ENCODE results near the gene PIP5K1B. TPM values are rescaled to one million over a fixed set of nuclear protein-coding genes. Genes with fewer than 3 reads are reported as not detected.
A peak's percentile ranks its signal among the peaks of the same experiment; 100 is the strongest.

Gene PIP5K1B
- total RNA-seq, 2 donors from 2014 or later = 0.55 to 0.99 TPM

DNA sequence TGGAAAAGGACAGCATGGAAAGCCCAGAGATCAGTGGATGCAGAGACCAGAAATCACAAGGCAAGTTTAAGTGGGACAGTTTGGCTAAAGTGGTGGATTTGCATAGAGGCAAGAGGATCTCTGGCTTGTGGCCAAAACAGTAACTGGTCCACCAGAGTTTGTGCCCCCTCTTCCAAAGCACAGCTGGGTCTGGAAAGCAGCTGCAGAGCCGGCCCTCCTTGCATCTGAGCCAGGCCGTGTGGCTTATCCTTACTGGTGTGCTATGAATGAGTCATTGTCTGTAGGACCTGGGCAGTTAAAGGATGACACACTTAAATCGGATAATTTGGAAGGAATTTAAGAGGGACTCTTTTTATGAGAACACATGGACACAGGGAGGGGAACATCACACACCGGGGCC lies 146.6 kb downstream of the PIP5K1B start:
- no peak for ATAC-seq
- H3K4me1 Mint-ChIP-seq = no peaks in the 10 kb centered on the region
- peaks cover 29% of the 10 kb centered on the region for H3K27me3 Mint-ChIP-seq

DNA sequence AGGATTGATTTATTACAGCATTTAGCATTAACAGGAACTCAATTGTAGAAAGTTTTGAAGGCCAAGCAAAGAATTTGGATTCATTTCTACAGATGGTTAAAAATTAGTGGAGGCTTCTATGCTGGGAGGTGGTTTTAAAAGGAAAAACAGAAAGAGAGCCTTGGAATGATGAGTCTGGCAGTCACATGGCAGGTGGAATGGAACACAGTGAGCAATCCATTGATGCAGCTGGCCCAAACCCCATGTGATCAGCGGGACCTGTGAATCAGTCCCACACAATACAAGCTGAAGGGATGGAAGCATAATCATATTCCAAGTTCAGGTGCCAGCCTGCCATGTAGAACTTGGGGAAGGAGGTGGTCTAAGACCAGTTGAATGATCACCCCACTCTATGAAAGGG lies 147.9 kb downstream of the PIP5K1B start:
- H3K36me3 Mint-ChIP-seq (ENCODE audit: low read depth) = peaks cover 5% of the 10 kb centered on the region
- no peak overlapping the region for H3K27ac Mint-ChIP-seq
- DNase-seq = no peak
- H3K27me3 Mint-ChIP-seq = peaks cover 31% of the 10 kb centered on the region
- no peaks in the 10 kb centered on the region for H3K4me1 Mint-ChIP-seq
- peak overlapping the region; percentile 5 for H3K4me3 Mint-ChIP-seq
- H3K9me3 ChIP-seq (ENCODE audit: control insufficient read depth, low read length, poor library complexity, severe bottlenecking) = no peaks in the 10 kb centered on the region
- no peak for ATAC-seq

More for the DNA sequence above, 146.6 kb downstream of the PIP5K1B start:
- no peak overlapping the region for H3K27ac Mint-ChIP-seq
- DNase-seq = no peak
- H3K4me3 Mint-ChIP-seq = no peak overlapping the region
- peaks cover 5% of the 10 kb centered on the region for H3K36me3 Mint-ChIP-seq (ENCODE audit: low read depth)
- no peaks in the 10 kb centered on the region for H3K9me3 ChIP-seq (ENCODE audit: control insufficient read depth, low read length, poor library complexity, severe bottlenecking)

DNA sequence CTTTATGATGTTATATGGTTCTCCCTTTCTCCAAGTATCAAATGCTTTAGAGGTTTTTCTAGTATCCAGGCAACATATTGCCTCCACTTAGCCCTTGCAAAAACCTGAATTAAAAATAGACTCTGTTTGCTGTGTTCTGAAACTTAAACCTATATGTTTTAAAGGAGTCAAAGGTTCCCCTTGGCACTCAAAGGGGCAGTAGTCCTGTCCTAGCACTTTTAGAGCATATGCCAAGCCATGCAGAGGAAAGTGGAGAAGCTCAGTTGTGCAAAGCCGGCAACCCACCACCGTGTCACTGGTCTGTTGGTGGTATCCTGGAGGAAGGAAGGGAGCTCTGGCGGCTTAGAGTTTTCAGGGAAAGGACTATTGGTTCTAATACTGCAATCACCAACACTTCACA lies 154.3 kb downstream of the PIP5K1B start:
- peaks cover 2% of the 10 kb centered on the region for H3K4me1 Mint-ChIP-seq
- H3K27me3 Mint-ChIP-seq = peaks cover 35% of the 10 kb centered on the region
- H3K36me3 Mint-ChIP-seq (ENCODE audit: low read depth) = peaks cover 7% of the 10 kb centered on the region
- no peaks in the 10 kb centered on the region for H3K9me3 ChIP-seq (ENCODE audit: control insufficient read depth, low read length, poor library complexity, severe bottlenecking)
- H3K27ac Mint-ChIP-seq = no peak overlapping the region
- no peak for ATAC-seq
- DNase-seq = no peak
- H3K4me3 Mint-ChIP-seq = no peak overlapping the region

DNA sequence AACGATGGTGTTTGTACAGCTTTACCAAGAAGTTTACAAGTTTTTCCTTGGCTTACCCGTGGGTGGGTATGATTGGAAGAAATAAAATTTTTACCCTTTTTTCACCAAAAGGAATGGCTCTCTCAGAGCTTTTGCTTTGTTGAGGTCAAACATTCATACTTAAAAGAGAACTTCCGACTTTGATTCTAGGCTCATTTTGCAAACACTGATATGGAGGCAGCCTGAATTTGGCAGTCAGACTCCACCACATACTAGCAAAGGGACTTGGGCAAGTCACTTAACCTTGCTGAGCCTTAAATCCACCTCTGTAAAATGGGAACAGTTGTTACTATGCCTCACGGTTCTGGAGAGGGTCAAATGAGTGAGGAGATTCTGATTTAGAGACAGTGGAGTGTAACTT lies 155.4 kb downstream of the PIP5K1B start:
- no peak for ATAC-seq
- H3K9me3 ChIP-seq (ENCODE audit: control insufficient read depth, low read length, poor library complexity, severe bottlenecking) = no peaks in the 10 kb centered on the region
- H3K27ac Mint-ChIP-seq = no peak overlapping the region
- H3K36me3 Mint-ChIP-seq (ENCODE audit: low read depth) = peaks cover 4% of the 10 kb centered on the region
- DNase-seq = no peak
- peaks cover 2% of the 10 kb centered on the region for H3K4me1 Mint-ChIP-seq
- peaks cover 30% of the 10 kb centered on the region for H3K27me3 Mint-ChIP-seq
- H3K4me3 Mint-ChIP-seq = no peak overlapping the region

DNA sequence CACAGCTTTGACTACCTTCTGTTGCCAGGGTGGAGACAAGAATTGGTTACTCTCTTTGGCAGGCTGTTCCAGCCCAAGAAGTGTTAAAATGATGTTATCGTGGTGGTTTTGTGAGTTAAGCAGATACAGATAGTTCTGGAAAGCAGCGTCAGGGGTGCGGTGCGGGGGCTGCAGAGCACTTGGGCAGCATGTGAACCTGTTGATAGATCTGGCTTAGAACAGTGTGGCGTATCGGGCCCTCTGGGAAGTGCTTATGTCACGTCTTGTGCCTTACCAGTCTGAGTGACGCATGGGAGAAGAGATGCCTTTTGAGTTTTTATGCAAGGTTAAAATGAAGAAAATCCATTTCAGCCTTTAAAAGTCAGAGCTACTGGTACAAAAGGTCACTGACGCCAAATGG lies 156.4 kb downstream of the PIP5K1B start:
- Mint-ChIP-seq H3K36me3 (ENCODE audit: low read depth) (peaks cover 2% of the 10 kb centered on the region), H3K27ac (no peak overlapping the region), H3K4me3 (no peak overlapping the region), H3K27me3 (peaks cover 21% of the 10 kb centered on the region), H3K4me1 (peaks cover 2% of the 10 kb centered on the region)
- DNase-seq = no peak
- H3K9me3 ChIP-seq (ENCODE audit: control insufficient read depth, low read length, poor library complexity, severe bottlenecking) = no peaks in the 10 kb centered on the region
- no peak for ATAC-seq

DNA sequence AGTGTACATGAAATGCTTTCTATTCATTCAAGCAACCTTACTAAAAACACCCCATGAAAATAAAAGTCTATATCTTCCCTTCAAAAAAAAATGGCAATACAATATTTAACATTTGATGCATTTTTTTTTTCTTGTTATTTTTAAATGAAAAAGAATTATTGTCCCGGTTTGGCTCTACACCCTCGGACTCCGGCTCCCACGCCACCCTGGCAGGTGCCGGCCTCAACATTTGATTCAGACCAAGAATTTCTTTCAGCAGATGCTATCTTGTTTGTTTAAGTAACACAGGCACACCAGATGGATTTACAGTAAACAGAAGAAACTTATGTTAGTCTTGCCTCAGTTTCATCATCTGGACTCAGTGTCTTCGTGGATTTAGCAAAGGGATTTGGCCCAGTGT lies 162.0 kb downstream of the PIP5K1B start:
- Mint-ChIP-seq H3K4me1 (peaks cover 2% of the 10 kb centered on the region), H3K27me3 (peaks cover 3% of the 10 kb centered on the region), H3K27ac (no peak overlapping the region), H3K4me3 (no peak overlapping the region), H3K36me3 (ENCODE audit: low read depth) (no peaks in the 10 kb centered on the region)
- no peak for ATAC-seq
- DNase-seq = no peak
- no peaks in the 10 kb centered on the region for H3K9me3 ChIP-seq (ENCODE audit: control insufficient read depth, low read length, poor library complexity, severe bottlenecking)

DNA sequence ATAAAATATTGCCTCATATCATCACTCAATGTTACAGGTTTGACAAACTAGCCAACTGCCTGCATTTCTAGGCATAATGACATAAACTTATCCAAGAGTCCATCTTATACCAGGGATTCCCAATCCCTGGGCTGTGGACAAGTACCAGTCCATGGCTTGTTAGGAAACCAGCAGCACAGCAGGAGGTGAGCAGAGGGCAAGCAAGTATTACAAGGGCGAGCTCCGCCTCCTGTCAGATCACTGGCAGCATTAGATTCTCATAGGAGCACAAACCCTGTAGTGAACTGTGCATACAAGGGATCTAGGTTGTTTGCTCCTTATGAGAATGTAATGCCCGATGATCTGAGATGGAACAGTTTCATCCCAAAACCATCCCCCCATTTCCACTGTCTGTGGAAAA lies 164.0 kb downstream of the PIP5K1B start:
- H3K27me3 Mint-ChIP-seq = no peaks in the 10 kb centered on the region

DNA sequence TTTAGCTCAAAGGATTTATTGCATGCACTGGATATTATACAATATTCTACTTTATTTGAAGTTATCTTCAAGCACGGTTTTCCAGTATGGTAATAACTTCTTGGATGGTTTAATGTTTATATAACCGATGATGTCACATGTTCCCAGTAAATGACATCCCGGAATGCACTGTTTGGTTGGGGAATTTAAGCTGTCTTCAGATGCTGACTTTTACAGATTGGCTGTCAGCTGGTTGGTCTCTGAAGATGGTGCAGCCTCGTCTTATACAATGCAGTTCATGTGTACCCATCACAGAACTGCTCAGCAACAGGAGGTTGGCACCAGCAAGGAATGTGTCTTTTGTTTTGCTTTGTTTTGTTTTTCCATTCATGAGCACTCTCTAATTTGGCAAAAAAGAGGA lies 165.0 kb downstream of the PIP5K1B start:
- no peaks in the 10 kb centered on the region for H3K36me3 Mint-ChIP-seq (ENCODE audit: low read depth)
- H3K4me3 Mint-ChIP-seq = no peak overlapping the region
- no peak overlapping the region for H3K27ac Mint-ChIP-seq
- no peaks in the 10 kb centered on the region for H3K4me1 Mint-ChIP-seq
- ATAC-seq (no peak), DNase-seq (no peak)
- no peaks in the 10 kb centered on the region for H3K27me3 Mint-ChIP-seq
- H3K9me3 ChIP-seq (ENCODE audit: control insufficient read depth, low read length, poor library complexity, severe bottlenecking) = no peaks in the 10 kb centered on the region

More for the DNA sequence above, 164.0 kb downstream of the PIP5K1B start:
- no peaks in the 10 kb centered on the region for H3K4me1 Mint-ChIP-seq
- no peak for DNase-seq
- H3K27ac Mint-ChIP-seq = no peak overlapping the region
- no peaks in the 10 kb centered on the region for H3K36me3 Mint-ChIP-seq (ENCODE audit: low read depth)
- H3K9me3 ChIP-seq (ENCODE audit: control insufficient read depth, low read length, poor library complexity, severe bottlenecking) = no peaks in the 10 kb centered on the region
- no peak for ATAC-seq
- H3K4me3 Mint-ChIP-seq = no peak overlapping the region

DNA sequence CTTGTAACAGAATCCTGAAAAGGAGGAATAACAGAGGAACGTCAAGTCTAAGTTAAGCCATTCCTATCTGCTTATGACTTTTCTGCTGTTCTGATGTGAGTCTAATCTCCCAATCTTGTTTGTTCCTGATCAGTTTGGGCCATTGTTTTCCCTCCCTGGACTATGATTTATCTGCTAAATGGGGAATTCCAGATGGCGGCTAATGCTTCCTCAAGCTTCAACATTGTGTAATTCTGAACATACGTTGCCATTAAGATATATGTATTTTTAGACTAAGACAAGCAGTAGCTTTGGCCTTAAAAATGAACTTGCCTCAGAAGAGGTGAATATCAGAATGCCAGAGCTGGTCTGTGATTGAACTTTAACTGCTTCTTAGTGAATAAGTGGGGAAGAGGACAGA lies 166.2 kb downstream of the PIP5K1B start:
- Mint-ChIP-seq H3K4me3 (no peak overlapping the region), H3K36me3 (ENCODE audit: low read depth) (no peaks in the 10 kb centered on the region), H3K4me1 (no peaks in the 10 kb centered on the region), H3K27me3 (no peaks in the 10 kb centered on the region), H3K27ac (no peak overlapping the region)
- ATAC-seq (no peak), DNase-seq (no peak)
- H3K9me3 ChIP-seq (ENCODE audit: control insufficient read depth, low read length, poor library complexity, severe bottlenecking) = no peaks in the 10 kb centered on the region

DNA sequence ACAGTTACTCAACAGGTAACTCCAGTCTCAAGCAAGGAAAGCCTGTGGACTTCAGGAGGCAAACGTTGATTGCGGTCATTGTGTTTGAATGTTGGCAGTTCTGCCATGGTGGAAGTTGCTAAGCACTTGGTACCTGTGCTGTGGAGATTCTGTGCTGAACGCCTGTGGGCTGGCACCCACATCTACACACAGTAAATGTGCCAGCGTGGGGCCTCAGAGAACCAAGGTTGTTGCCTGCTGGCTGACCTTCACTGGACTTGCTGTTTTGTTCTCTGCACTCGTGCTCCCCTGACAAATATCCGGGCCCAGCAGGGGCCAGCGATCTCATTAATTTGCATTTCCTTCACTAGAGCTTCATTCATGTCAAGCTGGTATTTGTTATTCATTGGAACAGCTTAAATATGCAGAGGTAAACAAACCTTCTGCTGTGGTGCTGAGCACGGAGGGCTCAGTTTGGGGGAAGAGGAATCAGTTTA lies 167.0 kb downstream of the PIP5K1B start:
- Mint-ChIP-seq H3K36me3 (ENCODE audit: low read depth) (no peaks in the 10 kb centered on the region), H3K27me3 (peaks cover under 1% of the 10 kb centered on the region), H3K27ac (no peak overlapping the region), H3K4me3 (no peak overlapping the region), H3K4me1 (no peaks in the 10 kb centered on the region)
- H3K9me3 ChIP-seq (ENCODE audit: control insufficient read depth, low read length, poor library complexity, severe bottlenecking) = no peaks in the 10 kb centered on the region
- DNase-seq (no peak), ATAC-seq (no peak)

DNA sequence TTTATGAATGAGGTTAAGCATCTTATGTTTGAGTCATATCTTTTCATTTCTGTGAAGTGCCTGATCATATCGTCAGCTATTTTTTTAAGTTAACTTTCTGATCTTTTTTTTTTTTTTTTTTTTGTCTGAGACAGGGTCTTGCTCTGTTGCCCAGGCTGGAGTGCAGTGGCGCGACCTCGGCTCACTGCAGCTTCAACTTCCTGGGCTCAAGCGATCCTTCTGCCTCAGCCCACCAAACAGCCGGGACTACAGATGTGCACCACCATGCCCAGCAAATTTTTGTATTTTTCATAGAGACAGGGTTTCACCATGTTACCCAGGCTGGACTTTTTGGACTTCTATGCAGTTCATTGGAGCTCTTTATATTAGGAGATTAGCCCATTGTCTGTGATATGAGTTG lies 168.1 kb downstream of the PIP5K1B start:
- H3K27ac Mint-ChIP-seq = no peak overlapping the region
- H3K36me3 Mint-ChIP-seq (ENCODE audit: low read depth) = no peaks in the 10 kb centered on the region
- no peaks in the 10 kb centered on the region for H3K4me1 Mint-ChIP-seq
- no peaks in the 10 kb centered on the region for H3K9me3 ChIP-seq (ENCODE audit: control insufficient read depth, low read length, poor library complexity, severe bottlenecking)
- ATAC-seq = no peak
- no peak for DNase-seq
- H3K27me3 Mint-ChIP-seq = peaks cover 8% of the 10 kb centered on the region
- no peak overlapping the region for H3K4me3 Mint-ChIP-seq

DNA sequence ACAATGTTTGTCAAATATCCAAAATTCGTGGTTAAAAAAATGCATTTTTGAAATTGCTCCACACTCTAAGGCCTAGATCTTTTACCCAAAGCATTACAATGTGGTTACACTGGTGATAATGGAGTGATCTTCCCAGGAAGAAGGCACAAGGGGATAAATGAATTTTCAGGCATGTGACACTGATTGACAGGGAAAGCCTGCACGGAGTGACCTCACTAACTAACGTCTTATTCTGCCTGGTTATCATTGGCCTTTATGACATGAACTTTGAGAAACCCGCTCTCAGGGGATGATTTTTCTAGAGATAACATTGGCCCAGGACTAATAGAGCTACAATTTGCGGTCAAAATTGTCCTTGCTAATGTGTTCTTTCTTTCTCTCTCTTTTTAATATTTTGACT lies 171.2 kb downstream of the PIP5K1B start:
- H3K4me1 Mint-ChIP-seq = no peaks in the 10 kb centered on the region
- H3K4me3 Mint-ChIP-seq = no peak overlapping the region
- H3K27me3 Mint-ChIP-seq = peaks cover 18% of the 10 kb centered on the region
- ATAC-seq = no peak
- no peaks in the 10 kb centered on the region for H3K9me3 ChIP-seq (ENCODE audit: control insufficient read depth, low read length, poor library complexity, severe bottlenecking)
- H3K36me3 Mint-ChIP-seq (ENCODE audit: low read depth) = peaks cover 2% of the 10 kb centered on the region
- H3K27ac Mint-ChIP-seq = no peak overlapping the region
- no peak for DNase-seq

DNA sequence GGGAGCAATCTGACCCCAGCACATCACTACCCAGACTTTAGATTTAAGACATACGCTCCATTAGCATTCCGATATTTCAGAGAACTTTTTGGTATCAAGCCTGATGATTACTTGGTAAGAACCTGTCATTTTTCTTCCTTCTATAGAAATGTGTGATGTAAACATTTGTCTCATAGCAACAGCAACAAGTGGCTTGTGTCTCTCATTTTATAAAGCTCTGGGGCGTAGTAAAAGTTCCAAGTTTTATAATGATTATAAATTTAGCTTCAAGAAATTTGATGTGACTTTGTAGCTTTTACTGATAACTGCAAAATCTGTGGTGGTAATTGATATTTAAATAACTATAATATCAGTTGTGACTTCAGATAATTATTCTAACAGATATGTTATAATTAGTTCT lies 171.6 kb downstream of the PIP5K1B start:
- peaks cover 21% of the 10 kb centered on the region for H3K27me3 Mint-ChIP-seq
- no peak for ATAC-seq

DNA sequence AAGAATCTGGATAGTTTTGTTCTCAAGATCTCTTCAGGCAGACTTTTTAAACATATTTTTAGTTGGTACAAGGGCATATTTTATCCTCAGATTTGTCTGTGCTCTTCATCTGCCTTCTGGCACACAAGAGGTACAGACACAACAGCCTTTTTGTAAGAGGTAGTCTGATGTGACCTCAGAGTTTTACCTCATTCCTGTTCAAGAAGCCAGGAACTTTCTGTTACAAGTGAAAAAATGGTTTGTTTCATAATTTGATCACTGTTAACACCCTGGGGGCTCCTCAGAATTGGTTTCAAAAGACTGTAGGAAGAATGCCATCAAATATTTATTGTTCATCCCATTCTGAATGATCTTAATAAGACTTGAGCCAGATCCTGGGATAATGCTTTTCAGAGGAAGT lies 172.2 kb downstream of the PIP5K1B start:
- ATAC-seq (no peak), DNase-seq (no peak)
- Mint-ChIP-seq H3K36me3 (ENCODE audit: low read depth) (peaks cover 2% of the 10 kb centered on the region), H3K4me3 (no peak overlapping the region), H3K27ac (no peak overlapping the region), H3K27me3 (peaks cover 25% of the 10 kb centered on the region), H3K4me1 (no peaks in the 10 kb centered on the region)
- no peaks in the 10 kb centered on the region for H3K9me3 ChIP-seq (ENCODE audit: control insufficient read depth, low read length, poor library complexity, severe bottlenecking)

More for the DNA sequence above, 171.6 kb downstream of the PIP5K1B start:
- Mint-ChIP-seq H3K4me3 (no peak overlapping the region), H3K27ac (no peak overlapping the region), H3K4me1 (no peaks in the 10 kb centered on the region), H3K36me3 (ENCODE audit: low read depth) (peaks cover 2% of the 10 kb centered on the region)
- no peak for DNase-seq
- H3K9me3 ChIP-seq (ENCODE audit: control insufficient read depth, low read length, poor library complexity, severe bottlenecking) = no peaks in the 10 kb centered on the region

Data from T-helper 17 cell (primary cell).